GM12878 (cell line): ENCODE measurements around the gene PIGS. TPM values are rescaled to one million over a fixed set of nuclear protein-coding genes. Genes with fewer than 3 reads are reported as not detected.
A peak's percentile ranks its signal among the peaks of the same experiment; 100 is the strongest.

Experiments used
- ATAC-seq: fragments of 200-7000 bp; cut with Tn5 transposase; 3 replicates; pipeline ENCODE4 v1.9.1; 2020; ENCODE audit warnings: mild to moderate bottlenecking, moderate library complexity
- BruUV-seq: library from RNA; stranded (reverse); fragments of 400-500 nt; replicated peaks from 2 replicates; lab custom pipeline; 2021; lab: Mats Ljungman, UMichigan
- CTCF ChIA-PET: fragments of 300-600 bp; sonication (Branson Sonifier 250); formaldehyde crosslinking; extraction: SDS; loops from one replicate; lab custom pipeline; 2021; ENCODE audit warnings: inconsistent platforms; lab: Yijun Ruan, JAX
- POLR2A ChIA-PET: fragments of 350-600 bp; formaldehyde crosslinking; extraction: SDS; loops from one replicate; lab custom pipeline; 2021; ENCODE audit warnings: inconsistent platforms; lab: Charles Lee
- RAD21 ChIA-PET: fragments of 300-600 bp; sonication (Branson Sonifier 250); formaldehyde crosslinking; loops from one replicate; lab custom pipeline; 2023; ENCODE audit warnings: antibody characterized with exemption; ENCODE audit not compliant: unreplicated experiment; lab: Charles Lee
- SMC1A ChIA-PET: fragments of 300-600 bp; sonication (Branson Sonifier 250); formaldehyde crosslinking; loops from one replicate; lab custom pipeline; 2023; ENCODE audit not compliant: unreplicated experiment, uncharacterized antibody; lab: Charles Lee
- DNase-seq: peaks from one replicate; pipeline ENCODE4 v3.0.0-alpha.2; 2011; ENCODE audit warnings: low read depth, low spot score
- FAIRE-seq: peaks from 3 replicates; lab custom pipeline; 2011; peaks lifted over from hg19 to GRCh38; lab: Jason Lieb, UNC
- H2AFZ ChIP-seq: 2 replicates; pipeline ENCODE4 v1.6.0; 2011; ENCODE audit warnings: low read depth, low read length, control low read depth; ENCODE audit not compliant: control insufficient read depth
- H3K27ac ChIP-seq: 2 replicates; pipeline ENCODE4 v1.5.1; 2011; ENCODE audit warnings: control low read depth; ENCODE audit not compliant: control insufficient read depth, insufficient read depth
- H3K27me3 ChIP-seq, 2 experiments: replicated peaks in 1 of 2; 2 replicates each; pipeline versions ENCODE4 v1.6.0 to v1.6.1; 2011; ENCODE audit warnings: low read length in 1 of 2; ENCODE audit not compliant: control insufficient read depth in 2 of 2, insufficient read depth in 2 of 2
- H3K36me3 ChIP-seq, 2 experiments: 2 replicates each; pipeline ENCODE4 v1.5.1; 2011; ENCODE audit warnings: low read length in 1 of 2; ENCODE audit not compliant: control insufficient read depth in 2 of 2, insufficient read depth in 2 of 2
- H3K4me1 ChIP-seq: 2 replicates; pipeline ENCODE4 v1.6.1; 2011; ENCODE audit warnings: mild to moderate bottlenecking, low read length, moderate library complexity, mixed read lengths; ENCODE audit not compliant: control insufficient read depth, insufficient read depth
- H3K4me2 ChIP-seq: 2 replicates; pipeline ENCODE4 v1.6.0; 2011; ENCODE audit warnings: control low read depth; ENCODE audit not compliant: control insufficient read depth, insufficient read depth
- H3K4me3 ChIP-seq: fragments of 200-600 bp; sonication (generic); 2 replicates; pipeline ENCODE4 v1.5.1; 2016
- H3K79me2 ChIP-seq: 2 replicates; pipeline ENCODE4 v1.6.0; 2011; ENCODE audit warnings: low read length; ENCODE audit not compliant: control insufficient read depth, insufficient read depth
- H3K9ac ChIP-seq: 2 replicates; pipeline ENCODE4 v1.8.0; 2011; ENCODE audit warnings: low read length, control low read depth, mixed read lengths; ENCODE audit not compliant: control insufficient read depth, insufficient read depth
- H3K9me3 ChIP-seq: replicated peaks from 3 replicates; pipeline ENCODE4 v1.5.1; 2011; ENCODE audit warnings: mild to moderate bottlenecking, low read length; ENCODE audit not compliant: control insufficient read depth, insufficient read depth
- H4K20me1 ChIP-seq: 2 replicates; pipeline ENCODE4 v1.6.0; 2011; ENCODE audit not compliant: control insufficient read depth, insufficient read depth
- BCL11A ChIP-seq: IDR thresholded peaks from 2 replicates; pipeline ENCODE4 v1.6.1; 2011; ENCODE audit warnings: low read depth, low read length
- BRCA1 ChIP-seq: IDR thresholded peaks from 2 replicates; pipeline ENCODE4 v1.6.1; 2011; ENCODE audit warnings: low read depth, low read length, improper control_type of control experiment
- CHD2 ChIP-seq: IDR thresholded peaks from 2 replicates; pipeline ENCODE4 v1.6.1; 2011; ENCODE audit warnings: low read depth, low read length, improper control_type of control experiment, borderline replicate concordance
- CREM ChIP-seq: IDR thresholded peaks from 2 replicates; pipeline ENCODE4 v1.6.1; 2014; ENCODE audit warnings: antibody characterized with exemption, low read depth
- DPF2 ChIP-seq: fragments of 450-650 bp; IDR thresholded peaks from 2 replicates; pipeline ENCODE4 v1.6.1; 2017; ENCODE audit warnings: mild to moderate bottlenecking
- EED ChIP-seq: sonication (generic); IDR thresholded peaks from 2 replicates; pipeline ENCODE4 v1.6.1; 2016; ENCODE audit warnings: antibody characterized with exemption, low read depth
- EP300 ChIP-seq, 2 experiments: fragments of 150-350 bp in 1 of 2; IDR thresholded peaks; 2 replicates each; pipeline ENCODE4 v1.6.1; 2011 to 2012; ENCODE audit warnings: low read depth in 2 of 2, low read length in 2 of 2, borderline replicate concordance in 1 of 2, improper control_type of control experiment in 1 of 2, inconsistent platforms in 1 of 2; ENCODE audit not compliant: control insufficient read depth in 1 of 2
- ETV6 ChIP-seq, 2 experiments: fragments of 450-650 bp in 1 of 2; IDR thresholded peaks in 1 of 2; conservative IDR thresholded peaks in 1 of 2; 2 replicates each; pipeline ENCODE4 v1.6.1; 2014; ENCODE audit warnings: antibody characterized with exemption in 1 of 2, borderline replicate concordance in 1 of 2, low read depth in 1 of 2, mild to moderate bottlenecking in 1 of 2, moderate library complexity in 1 of 2
- IKZF1 ChIP-seq: fragments of 450-650 bp; conservative IDR thresholded peaks from 2 replicates; pipeline ENCODE4 v1.6.1; 2017; ENCODE audit warnings: antibody characterized with exemption, mild to moderate bottlenecking
- IKZF2 ChIP-seq, 2 experiments: fragments of 450-650 bp; IDR thresholded peaks; 2 replicates each; pipeline ENCODE4 v1.6.1; 2017; ENCODE audit warnings: mild to moderate bottlenecking in 2 of 2, moderate library complexity in 2 of 2
- IRF4 ChIP-seq: IDR thresholded peaks from 2 replicates; pipeline ENCODE4 v1.6.1; 2011; ENCODE audit warnings: low read depth, low read length
- JUNB ChIP-seq: IDR thresholded peaks from 2 replicates; pipeline ENCODE4 v1.6.1; 2016; ENCODE audit warnings: antibody characterized with exemption, mild to moderate bottlenecking
- JUND ChIP-seq: IDR thresholded peaks from 2 replicates; pipeline ENCODE4 v1.6.1; 2012; ENCODE audit warnings: low read depth, mild to moderate bottlenecking, low read length, improper control_type of control experiment, moderate library complexity
- KAT2A ChIP-seq: conservative IDR thresholded peaks from 2 replicates; pipeline ENCODE4 v1.6.1; 2011; ENCODE audit warnings: low read depth, low read length; ENCODE audit not compliant: control insufficient read depth
- MTA3 ChIP-seq: IDR thresholded peaks from 2 replicates; pipeline ENCODE4 v1.6.1; 2012; ENCODE audit warnings: low read length, inconsistent platforms, borderline replicate concordance
- MYC ChIP-seq: IDR thresholded peaks from 2 replicates; pipeline ENCODE4 v1.6.1; 2011; ENCODE audit warnings: mild to moderate bottlenecking, low read length, moderate library complexity, inconsistent platforms; ENCODE audit not compliant: insufficient read depth, insufficient replicate concordance, insufficient read length, severe bottlenecking
- NFIC ChIP-seq: IDR thresholded peaks from 2 replicates; pipeline ENCODE4 v1.6.1; 2012; ENCODE audit warnings: low read depth, mild to moderate bottlenecking, inconsistent platforms, low read length, moderate library complexity
- POLR2A ChIP-seq: IDR thresholded peaks from 2 replicates; pipeline ENCODE4 v1.6.1; 2011; ENCODE audit warnings: low read depth, mild to moderate bottlenecking, low read length
- POLR2AphosphoS2 ChIP-seq: IDR thresholded peaks from 2 replicates; pipeline ENCODE4 v1.6.1; 2011; ENCODE audit warnings: low read depth, mild to moderate bottlenecking, low read length, improper control_type of control experiment, moderate library complexity
- POLR2AphosphoS5 ChIP-seq: IDR thresholded peaks from 2 replicates; pipeline ENCODE4 v1.6.1; 2011; ENCODE audit warnings: mild to moderate bottlenecking, low read length, inconsistent platforms
- RELA ChIP-seq: fragments of 450-650 bp; IDR thresholded peaks from 2 replicates; pipeline ENCODE4 v1.8.0; 2014; ENCODE audit warnings: borderline replicate concordance; ENCODE audit not compliant: partially characterized antibody
- RUNX3 ChIP-seq: IDR thresholded peaks from 2 replicates; pipeline ENCODE4 v1.6.1; 2012; ENCODE audit warnings: low read length, inconsistent platforms
- SIN3A ChIP-seq: IDR thresholded peaks from 2 replicates; pipeline ENCODE4 v1.6.1; 2012; ENCODE audit warnings: low read depth, low read length, improper control_type of control experiment
- TBL1XR1 ChIP-seq: IDR thresholded peaks from 2 replicates; pipeline ENCODE4 v1.6.1; 2012; ENCODE audit warnings: low read depth, low read length, improper control_type of control experiment
- USF1 ChIP-seq: IDR thresholded peaks from 2 replicates; pipeline ENCODE4 v1.6.1; 2011; ENCODE audit warnings: borderline replicate concordance, low read depth, mild to moderate bottlenecking, moderate library complexity, mixed read lengths, low read length; ENCODE audit not compliant: insufficient read depth; ENCODE audit errors: extremely low read length
- YY1 ChIP-seq: IDR thresholded peaks from 2 replicates; pipeline ENCODE4 v1.6.1; 2011; ENCODE audit warnings: low read depth, mild to moderate bottlenecking, low read length
- WGBS: methylation state at CpG from one replicate; pipeline ENCODE4 v1.1.6; 2016; ENCODE audit warnings: low lambda C conversion rate; ENCODE audit not compliant: insufficient replicate concordance, insufficient coverage; ENCODE audit errors: missing lambda C conversion rate; 5-methylcytosine and 5-hydroxymethylcytosine counted together
- in situ Hi-C: fragments of 300-500 bp; cut with MboI; formaldehyde crosslinking; loops from 9 replicates; pipeline ENCODE4 v1.14.3; 2018; ENCODE audit warnings: mixed read lengths
- intact Hi-C: fragments of 100-400 bp; cut with micrococcal nuclease; formaldehyde crosslinking; loops from one replicate; pipeline ENCODE4 v1.14.2; 2022; ENCODE audit not compliant: unreplicated experiment
- polyA plus RNA-seq, 11 experiments: library from polyadenylated mRNA; depleted of rRNA in 4 of 11; unstranded in 6 of 11; stranded (reverse) in 5 of 11; fragments of >200 nt; fragmentation: Nextera tagmentation in 4 of 11; fragmentation: Illumina TruSeq in 1 of 11; extraction: Ambion mirVana in 4 of 11; extraction: Trizol in 1 of 11; gene quantifications; 1 replicate in 1 of 11; 2 replicates in 10 of 11; pipeline versions ENCODE4 v1.2.1 to v1.2.3, GENCODE V29; 2011 to 2016; ENCODE audit warnings: inconsistent platforms in 2 of 11, missing spikeins in 2 of 11, low read depth in 1 of 11
- total RNA-seq, 4 experiments: library from RNA; depleted of rRNA in 3 of 4; stranded (reverse); fragments of >200 nt in 3 of 4; fragmentation: Illumina TruSeq in 1 of 4; extraction: Trizol in 1 of 4; gene quantifications; 2 replicates each; pipeline versions ENCODE4 v1.2.1 to v1.2.3, GENCODE V29; 2013 to 2021

PIGS gene
- total and polyA plus RNA-seq, 10 of the 15 experiments (the other 5 are each of a cell fraction or from before 2014, with no cell fraction given): 27.5 to 73.7 (median 50.7) TPM

- 2% methylated on average over 4 of the region's 4 CpGs for WGBS
- Histone ChIP-seq H3K4me1 (peaks cover 29% of the 10 kb centered on the region), H3K79me2 (peaks cover 16% of the 10 kb centered on the region), H3K4me3 (no peak overlapping the region), H3K27me3 (no peaks in the 10 kb centered on the region), H3K36me3 (peaks cover 30 to 34% of the 10 kb centered on the region in 2 experiments), H3K9me3 (no peaks in the 10 kb centered on the region), H3K4me2 (no peak overlapping the region; the same call in 1 of the 2 replicates), H3K9ac (no peak overlapping the region), H4K20me1 (no peaks in the 10 kb centered on the region), H3K27ac (peak overlapping the region; percentile 22; the same call in 1 of the 2 replicates), H2AFZ (no peak overlapping the region)
- intact Hi-C loops (no loop called here), in situ Hi-C loops (no loop called here)
- ChIA-PET RAD21 (interaction anchor here (0.8 to 1.4 kb wide), 5 partner anchors 10 to 33 kb away, joined by 3 to 4 read pairs (median 3); no protein-coding TSS in a partner anchor), SMC1A (interaction anchor here (0.9 to 3.0 kb wide), 4 partner anchors 14 to 79 kb away, joined by 3 to 13 read pairs (median 3); no protein-coding TSS in a partner anchor), CTCF (interaction anchor here (1.3 to 1.4 kb wide), 4 partner anchors 10 to 28 kb away, joined by 3 to 9 read pairs (median 4); no protein-coding TSS in a partner anchor), POLR2A (interaction anchor here (0.6 to 7.1 kb wide), 9 partner anchors 9 to 153 kb away, joined by 3 to 91 read pairs (median 4); partner anchors contain the start of gene PIGS)
- BruUV-seq: no TSS peak
- ATAC-seq (peak; percentile 32), FAIRE-seq (no peak), DNase-seq (no peak)
- TF ChIP-seq RELA (no peak), SIN3A (no peak), IKZF2 (IDR thresholded peaks at IDR 0.05) (peak; percentile 25 to 44; a peak in 1 of 4 replicates), BCL11A (peak; percentile 67), EED (peak; percentile 85), USF1 (no peak), YY1 (0 out of 2 replicates have a peak, but pooled peaks have one; percentile 17), CHD2 (no peak), TBL1XR1 (no peak), POLR2AphosphoS2 (no peak), IRF4 (peak; percentile 94), NFIC (0 out of 2 replicates have a peak, but pooled peaks have one; percentile 61), BRCA1 (no peak), MYC (no peak), POLR2AphosphoS5 (no peak), CREM (peak; percentile 36; the same call in 1 of the 2 replicates), JUND (peak; percentile 56; the same call in 1 of the 2 replicates), JUNB (peak; percentile 95), KAT2A (no peak), EP300 (IDR thresholded peaks at IDR 0.05; ENCODE audit: borderline replicate concordance in 1 of 2, control insufficient read depth in 1 of 2, low read depth in 2 of 2, low read length in 2 of 2) (peak in 1 of 2 experiments; percentile 14; a peak in 1 of 4 replicates), IKZF1 (0 out of 2 replicates have a peak, but pooled peaks have one; percentile 16), ETV6 (conservative IDR thresholded peaks at IDR 0.05 in 1 of 2, IDR thresholded peaks at IDR 0.05 in 1 of 2; ENCODE audit: borderline replicate concordance in 1 of 2, low read depth in 1 of 2) (0 out of 4 replicates have a peak, but pooled peaks of 1 of the 2 experiments have one; percentile 42), RUNX3 (peak; percentile 94), MTA3 (no peak), POLR2A (no peak), DPF2 (peak; percentile 33; the same call in 1 of the 2 replicates)
Observed at GRCh38 chr17:28579526-28579925, 8.2 kb upstream of the PIGS start.
